Measurements from ENCODE around the gene OR4P4.

OR4P4 gene

DNA sequence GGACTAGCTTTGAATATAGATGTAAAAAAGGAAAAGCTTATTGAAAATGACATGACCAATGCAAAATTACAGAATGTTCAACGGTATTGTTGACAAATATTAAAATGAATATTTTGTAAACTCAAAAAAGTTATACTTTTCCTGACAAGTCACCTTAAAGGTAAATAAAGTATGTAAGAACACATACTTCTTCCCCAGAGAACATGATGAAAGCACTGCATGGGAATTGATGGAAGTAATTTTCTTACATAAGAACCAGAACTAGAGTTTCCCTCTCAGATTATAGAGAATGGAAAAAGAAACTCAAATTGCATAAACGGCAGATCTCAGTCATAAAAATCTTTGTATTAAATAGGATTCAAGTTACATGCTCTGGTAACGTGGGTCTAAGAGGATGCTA, at the start of gene OR4P4:
TSS of gene OR4P4 (plus strand) at position 301 of the 400 bp plus-strand sequence.
- Histone ChIP-seq H3K27ac (ENCODE audit: low read length) (no peak within 1 kb of the TSS), H3K9me3 (ENCODE audit: control insufficient read depth in 1 of 2, low read length in 2 of 2) (no peaks in the 10 kb centered on the region), H3K27me3 (ENCODE audit: low read depth, low read length) (no peaks in the 10 kb centered on the region), H3K4me3 (ENCODE audit: low read depth in 1 of 2, low read length in 2 of 2) (no peak within 1 kb of the TSS), H3K4me1 (ENCODE audit: control insufficient read depth in 1 of 2, insufficient read depth in 2 of 2, low read length in 2 of 2) (no peaks in the 10 kb centered on the region), H3K36me3 (ENCODE audit: control insufficient read depth in 1 of 2, insufficient read depth in 2 of 2, low read length in 2 of 2) (no peaks in the 10 kb centered on the region)

DNA sequence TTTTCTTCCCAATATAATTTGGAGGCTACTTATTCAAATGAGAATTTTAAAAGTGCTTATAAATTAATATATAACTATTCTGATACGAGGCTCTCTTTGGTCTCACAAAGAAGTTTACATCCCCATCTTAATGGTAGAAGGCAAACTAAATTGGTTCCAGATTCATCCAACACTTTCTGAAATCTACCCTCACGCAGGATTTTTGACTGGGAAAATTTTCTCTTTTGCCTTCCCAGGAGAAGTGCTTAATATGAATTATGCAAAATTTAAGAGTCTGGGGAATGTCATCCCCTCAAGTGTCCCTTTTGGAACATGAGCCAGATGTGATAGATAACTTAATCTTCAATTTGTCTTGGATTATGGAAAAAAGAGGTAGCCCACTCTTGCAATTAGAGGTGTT, 27.4 kb upstream of the OR4P4 start, which contains the start of gene OR4C11:
TSS of gene OR4C11 (minus strand) at position 101 of the 400 bp plus-strand sequence. CDS start 3,272 bp downstream, outside the sequence.
- Histone ChIP-seq H3K36me3 (ENCODE audit: control insufficient read depth in 1 of 2, insufficient read depth in 2 of 2, low read length in 2 of 2) (no peaks in the 10 kb centered on the region), H3K9me3 (ENCODE audit: control insufficient read depth in 1 of 2, low read length in 2 of 2) (no peaks in the 10 kb centered on the region), H3K4me3 (ENCODE audit: low read depth in 1 of 2, low read length in 2 of 2) (no peak within 1 kb of the TSS), H3K27ac (ENCODE audit: low read length) (no peak within 1 kb of the TSS), H3K27me3 (ENCODE audit: low read depth, low read length) (no peaks in the 10 kb centered on the region), H3K4me1 (ENCODE audit: control insufficient read depth in 1 of 2, insufficient read depth in 2 of 2, low read length in 2 of 2) (no peaks in the 10 kb centered on the region)

DNA sequence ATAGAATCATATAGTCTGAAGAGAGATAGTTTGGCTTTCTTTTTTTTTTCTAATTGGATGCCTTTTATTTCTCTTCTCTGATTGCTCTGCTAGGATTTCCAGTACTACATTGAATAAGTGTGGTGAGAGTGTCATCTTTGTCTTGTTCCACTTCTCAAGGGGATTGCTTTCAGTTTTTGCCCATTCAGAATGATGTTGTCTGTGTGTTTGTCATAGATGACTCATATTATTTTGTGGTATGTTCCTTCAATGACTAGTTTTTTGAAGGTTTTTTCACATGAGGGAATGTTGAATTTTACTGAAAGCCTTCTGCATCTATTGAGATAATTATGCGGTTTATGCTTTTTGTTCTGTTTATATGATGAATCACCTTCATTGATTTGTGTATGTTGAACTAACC, 10.4 kb upstream of the OR4P4 start:
- Histone ChIP-seq H3K9me3 (ENCODE audit: control insufficient read depth in 1 of 2, low read length in 2 of 2) (peaks cover 0 to 2% of the 10 kb centered on the region in 2 donors), H3K27ac (ENCODE audit: low read length) (no peak overlapping the region), H3K4me1 (ENCODE audit: control insufficient read depth in 1 of 2, insufficient read depth in 2 of 2, low read length in 2 of 2) (no peaks in the 10 kb centered on the region), H3K36me3 (ENCODE audit: control insufficient read depth in 1 of 2, insufficient read depth in 2 of 2, low read length in 2 of 2) (no peaks in the 10 kb centered on the region), H3K4me3 (ENCODE audit: low read depth in 1 of 2, low read length in 2 of 2) (no peak overlapping the region), H3K27me3 (ENCODE audit: low read depth, low read length) (no peaks in the 10 kb centered on the region)

- Histone ChIP-seq H3K4me3 (ENCODE audit: low read depth in 1 of 2, low read length in 2 of 2) (no peak within 1 kb of the TSS), H3K27ac (ENCODE audit: low read length) (no peak within 1 kb of the TSS), H3K4me1 (ENCODE audit: control insufficient read depth in 1 of 2, insufficient read depth in 2 of 2, low read length in 2 of 2) (no peaks in the 10 kb centered on the region), H3K36me3 (ENCODE audit: control insufficient read depth in 1 of 2, insufficient read depth in 2 of 2, low read length in 2 of 2) (no peaks in the 10 kb centered on the region), H3K9me3 (ENCODE audit: control insufficient read depth in 1 of 2, low read length in 2 of 2) (no peaks in the 10 kb centered on the region), H3K27me3 (ENCODE audit: low read depth, low read length) (no peaks in the 10 kb centered on the region)
Measured at GRCh38 chr11:55648027-55648426, 13.1 kb downstream of the OR4P4 start, which contains the start of gene OR4S2. TSS of gene OR4S2 (plus strand) at chr11:55648327. CDS start at chr11:55650904, 2,577 bp downstream.

GRCh38 chr11:55652560-55652959, 17.6 kb downstream of the OR4P4 start:
- Histone ChIP-seq H3K9me3 (ENCODE audit: control insufficient read depth in 1 of 2, low read length in 2 of 2) (no peaks in the 10 kb centered on the region), H3K27ac (ENCODE audit: low read length) (no peak overlapping the region), H3K4me1 (ENCODE audit: control insufficient read depth in 1 of 2, insufficient read depth in 2 of 2, low read length in 2 of 2) (no peaks in the 10 kb centered on the region), H3K36me3 (ENCODE audit: control insufficient read depth in 1 of 2, insufficient read depth in 2 of 2, low read length in 2 of 2) (no peaks in the 10 kb centered on the region), H3K4me3 (ENCODE audit: low read depth in 1 of 2, low read length in 2 of 2) (no peak overlapping the region), H3K27me3 (ENCODE audit: low read depth, low read length) (no peaks in the 10 kb centered on the region)

DNA sequence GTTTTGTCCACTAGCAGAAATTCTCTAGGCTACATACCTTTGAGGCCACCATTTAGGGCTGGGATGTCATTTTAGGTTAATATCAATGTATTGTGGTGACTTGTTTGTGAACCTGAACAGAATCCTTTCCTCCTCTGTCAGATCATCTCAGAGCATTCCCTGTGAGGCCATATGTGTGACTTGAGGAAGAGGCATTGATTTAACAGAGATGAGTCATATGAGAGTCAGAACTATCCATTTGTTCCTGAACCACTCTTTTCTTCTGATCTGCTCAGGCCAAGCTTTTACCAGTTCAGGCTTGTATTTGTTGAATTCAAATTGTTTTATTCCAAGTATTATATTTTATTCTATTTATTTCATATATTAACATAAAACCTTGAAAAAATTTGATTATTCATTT, 20.2 kb downstream of the OR4P4 start:
- H3K36me3 ChIP-seq (ENCODE audit: control insufficient read depth in 1 of 2, insufficient read depth in 2 of 2, low read length in 2 of 2) = no peaks in the 10 kb centered on the region
- no peak overlapping the region for H3K4me3 ChIP-seq (ENCODE audit: low read depth in 1 of 2, low read length in 2 of 2)
- H3K27me3 ChIP-seq (ENCODE audit: low read depth, low read length) = no peaks in the 10 kb centered on the region
- no peak overlapping the region for H3K27ac ChIP-seq (ENCODE audit: low read length)
- H3K4me1 ChIP-seq (ENCODE audit: control insufficient read depth in 1 of 2, insufficient read depth in 2 of 2, low read length in 2 of 2) = no peaks in the 10 kb centered on the region
- H3K9me3 ChIP-seq (ENCODE audit: control insufficient read depth in 1 of 2, low read length in 2 of 2) = no peaks in the 10 kb centered on the region

- no peaks in the 10 kb centered on the region for H3K9me3 ChIP-seq (ENCODE audit: control insufficient read depth in 1 of 2, low read length in 2 of 2)
- no peaks in the 10 kb centered on the region for H3K4me1 ChIP-seq (ENCODE audit: control insufficient read depth in 1 of 2, insufficient read depth in 2 of 2, low read length in 2 of 2)
- H3K4me3 ChIP-seq (ENCODE audit: low read depth in 1 of 2, low read length in 2 of 2) = no peak overlapping the region
- no peak overlapping the region for H3K27ac ChIP-seq (ENCODE audit: low read length)
- no peaks in the 10 kb centered on the region for H3K36me3 ChIP-seq (ENCODE audit: control insufficient read depth in 1 of 2, insufficient read depth in 2 of 2, low read length in 2 of 2)
- no peaks in the 10 kb centered on the region for H3K27me3 ChIP-seq (ENCODE audit: low read depth, low read length)
Measured at GRCh38 chr11:55658031-55658573, 23.2 kb downstream of the OR4P4 start.

- Histone ChIP-seq H3K4me1 (ENCODE audit: control insufficient read depth in 1 of 2, insufficient read depth in 2 of 2, low read length in 2 of 2) (no peaks in the 10 kb centered on the region), H3K27me3 (ENCODE audit: low read depth, low read length) (no peaks in the 10 kb centered on the region), H3K9me3 (ENCODE audit: control insufficient read depth in 1 of 2, low read length in 2 of 2) (no peaks in the 10 kb centered on the region), H3K27ac (ENCODE audit: low read length) (no peak overlapping the region), H3K36me3 (ENCODE audit: control insufficient read depth in 1 of 2, insufficient read depth in 2 of 2, low read length in 2 of 2) (no peaks in the 10 kb centered on the region), H3K4me3 (ENCODE audit: low read depth in 1 of 2, low read length in 2 of 2) (no peak overlapping the region)
Measured at GRCh38 chr11:55658608-55659007, 23.7 kb downstream of the OR4P4 start.

DNA sequence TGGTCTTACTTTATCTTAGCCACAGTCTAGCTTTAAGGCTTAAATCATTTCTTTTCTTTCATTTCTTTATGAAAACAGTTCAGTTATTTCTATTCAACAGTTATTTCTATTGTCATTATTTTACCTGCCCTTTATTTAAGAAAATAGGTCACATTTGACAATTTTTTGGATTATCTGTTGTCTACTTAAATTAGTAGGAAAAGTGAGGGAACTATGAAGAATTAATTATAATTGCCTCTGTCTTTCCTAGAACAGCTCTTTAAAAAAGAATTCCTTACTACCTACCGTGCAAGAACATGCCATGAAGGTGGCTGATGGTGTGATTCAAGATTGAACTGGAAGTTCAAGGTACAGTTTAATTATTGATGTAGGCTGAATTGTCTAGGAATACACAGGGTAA, 27.0 kb downstream of the OR4P4 start, which contains the start of gene OR4C6:
TSS of gene OR4C6 (plus strand) at position 301 of the 400 bp plus-strand sequence. CDS start 2,966 bp downstream, outside the sequence.
- H3K27me3 ChIP-seq (ENCODE audit: low read depth, low read length) = no peaks in the 10 kb centered on the region
- H3K9me3 ChIP-seq (ENCODE audit: control insufficient read depth in 1 of 2, low read length in 2 of 2) = peaks cover 0 to 3% of the 10 kb centered on the region in 2 donors
- H3K4me3 ChIP-seq (ENCODE audit: low read depth in 1 of 2, low read length in 2 of 2) = no peak within 1 kb of the TSS
- H3K27ac ChIP-seq (ENCODE audit: low read length) = no peak within 1 kb of the TSS
- no peaks in the 10 kb centered on the region for H3K36me3 ChIP-seq (ENCODE audit: control insufficient read depth in 1 of 2, insufficient read depth in 2 of 2, low read length in 2 of 2)
- H3K4me1 ChIP-seq (ENCODE audit: control insufficient read depth in 1 of 2, insufficient read depth in 2 of 2, low read length in 2 of 2) = no peaks in the 10 kb centered on the region

DNA sequence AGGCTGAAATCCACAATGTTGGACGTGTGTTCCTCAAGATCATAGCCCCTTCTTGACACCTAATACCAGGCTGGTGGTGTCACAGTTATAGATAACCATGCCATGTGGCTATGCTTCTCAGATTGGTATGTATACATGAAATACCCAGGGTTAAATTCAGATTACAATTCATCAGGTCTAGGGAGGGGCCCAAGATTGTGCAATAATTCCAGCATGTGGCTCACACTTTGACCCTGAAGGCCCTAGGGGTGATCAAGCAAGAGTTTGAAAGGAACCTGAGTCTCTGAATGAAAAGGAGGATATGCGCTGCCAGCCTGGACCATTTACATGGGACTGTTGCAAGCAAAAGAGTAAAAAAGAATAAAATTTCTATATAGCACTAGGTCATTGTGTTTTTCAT, 34.5 kb downstream of the OR4P4 start:
- no peaks in the 10 kb centered on the region for H3K9me3 ChIP-seq (ENCODE audit: control insufficient read depth in 1 of 2, low read length in 2 of 2)
- H3K4me1 ChIP-seq (ENCODE audit: control insufficient read depth in 1 of 2, insufficient read depth in 2 of 2, low read length in 2 of 2) = no peaks in the 10 kb centered on the region
- no peak overlapping the region for H3K4me3 ChIP-seq (ENCODE audit: low read depth in 1 of 2, low read length in 2 of 2)
- H3K36me3 ChIP-seq (ENCODE audit: control insufficient read depth in 1 of 2, insufficient read depth in 2 of 2, low read length in 2 of 2) = no peaks in the 10 kb centered on the region
- H3K27ac ChIP-seq (ENCODE audit: low read length) = no peak overlapping the region
- H3K27me3 ChIP-seq (ENCODE audit: low read depth, low read length) = no peaks in the 10 kb centered on the region

GRCh38 chr11:55673860-55674259, 38.9 kb downstream of the OR4P4 start:
- Histone ChIP-seq H3K27me3 (ENCODE audit: low read depth, low read length) (no peaks in the 10 kb centered on the region), H3K27ac (ENCODE audit: low read length) (no peak overlapping the region), H3K36me3 (ENCODE audit: control insufficient read depth in 1 of 2, insufficient read depth in 2 of 2, low read length in 2 of 2) (no peaks in the 10 kb centered on the region), H3K4me1 (ENCODE audit: control insufficient read depth in 1 of 2, insufficient read depth in 2 of 2, low read length in 2 of 2) (no peaks in the 10 kb centered on the region), H3K4me3 (ENCODE audit: low read depth in 1 of 2, low read length in 2 of 2) (no peak overlapping the region), H3K9me3 (ENCODE audit: control insufficient read depth in 1 of 2, low read length in 2 of 2) (no peaks in the 10 kb centered on the region)
